ENCODE data around the gene TAF1B.

TAF1B gene

GRCh38 chr2:9808334-9809063, 34.8 kb upstream of the TAF1B start:
- no peak for DNase-seq

- DNase-seq = no peak
Measured at GRCh38 chr2:9809064-9809356, 34.3 kb upstream of the TAF1B start.

GRCh38 chr2:9809448-9810088, 33.7 kb upstream of the TAF1B start:
- no peak for DNase-seq

- no peak for DNase-seq
Measured at GRCh38 chr2:9811216-9811615, 32.1 kb upstream of the TAF1B start.

GRCh38 chr2:9811679-9812511, 31.4 kb upstream of the TAF1B start:
- no peak for DNase-seq

GRCh38 chr2:9812945-9813311, 30.3 kb upstream of the TAF1B start:
- no peak for DNase-seq

- DNase-seq = no peak
Measured at GRCh38 chr2:9813312-9814128, 29.8 kb upstream of the TAF1B start.

- no peak for DNase-seq
Measured at GRCh38 chr2:9814129-9814868, 29.0 kb upstream of the TAF1B start.

GRCh38 chr2:9815076-9815475, 28.2 kb upstream of the TAF1B start:
- DNase-seq = no peak

- DNase-seq = no peak
Measured at GRCh38 chr2:9815844-9816279, 27.4 kb upstream of the TAF1B start.

- DNase-seq = no peak
Measured at GRCh38 chr2:9818097-9818496, 25.2 kb upstream of the TAF1B start.

GRCh38 chr2:9819551-9819950, 23.7 kb upstream of the TAF1B start:
- DNase-seq = no peak

GRCh38 chr2:9820020-9820973, 23.0 kb upstream of the TAF1B start:
- DNase-seq = no peak

- no peak for DNase-seq
Measured at GRCh38 chr2:9821805-9822445, 21.3 kb upstream of the TAF1B start.

GRCh38 chr2:9824441-9824840, 18.8 kb upstream of the TAF1B start:
- no peak for DNase-seq

GRCh38 chr2:9824956-9825720, 18.1 kb upstream of the TAF1B start:
- no peak for DNase-seq

- DNase-seq = no peak
Measured at GRCh38 chr2:9826208-9826607, 17.1 kb upstream of the TAF1B start.

- DNase-seq = no peak
Measured at GRCh38 chr2:9830685-9831410, 12.4 kb upstream of the TAF1B start.

- DNase-seq = no peak
Measured at GRCh38 chr2:9831670-9832069, 11.6 kb upstream of the TAF1B start.

All from DMS 273 treated with DMSO at 0.1 percent for 48 hours (cell line).